SK-N-SH (cell line): ENCODE measurements around the gene ABCC3.
A peak's percentile ranks its signal among the peaks of the same experiment; 100 is the strongest.

Experiments
- CTCF ChIP-seq: fragments of 200-600 bp; sonication (generic); IDR thresholded peaks from 2 replicates; pipeline ENCODE4 v1.6.1; 2017; ENCODE audit warnings: antibody characterized with exemption, mild to moderate bottlenecking, moderate library complexity
- RCOR1 ChIP-seq: fragments of 150-350 bp; IDR thresholded peaks from 2 replicates; pipeline ENCODE4 v1.6.1; 2017; ENCODE audit warnings: antibody characterized with exemption, low read length
- SMC3 ChIP-seq: IDR thresholded peaks from 2 replicates; pipeline ENCODE4 v1.6.1; 2012; ENCODE audit warnings: low read depth, low read length, improper control_type of control experiment

GRCh38 chr17:50594128-50594823 lies 40.4 kb upstream of the ABCC3 start:
- TF ChIP-seq RCOR1 (peak; percentile 61; the same call in 1 of the 2 replicates), CTCF (no peak), SMC3 (no peak)
